ENCODE results near the gene TMEM231.
"Not testable (repeated sequence)": the region's sequence is repeated elsewhere in the genome, so short reads cannot be mapped to it uniquely, and the experiment has no call there.

TMEM231 gene

DNA sequence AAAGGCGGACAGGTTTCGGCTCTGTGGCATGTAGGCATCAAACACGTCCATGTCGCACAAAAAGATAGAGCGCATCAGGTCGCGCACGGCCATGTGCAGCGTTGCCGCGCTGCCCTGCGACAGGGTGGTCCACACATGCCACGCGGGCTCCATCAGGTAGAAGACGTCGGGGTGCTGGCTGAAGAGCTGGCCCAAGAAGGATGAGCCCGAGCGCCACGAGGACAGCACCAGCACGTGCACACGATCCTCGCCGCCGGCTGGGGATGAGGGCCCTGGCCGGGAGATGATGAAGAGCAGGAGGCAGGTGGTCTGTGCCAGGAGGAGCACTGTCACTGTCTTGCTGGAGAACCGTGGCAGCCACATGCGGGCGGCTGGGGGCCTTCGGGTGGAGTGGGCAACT is 26.1 kb downstream of the TMEM231 start:
- no peak for DNase-seq

DNA sequence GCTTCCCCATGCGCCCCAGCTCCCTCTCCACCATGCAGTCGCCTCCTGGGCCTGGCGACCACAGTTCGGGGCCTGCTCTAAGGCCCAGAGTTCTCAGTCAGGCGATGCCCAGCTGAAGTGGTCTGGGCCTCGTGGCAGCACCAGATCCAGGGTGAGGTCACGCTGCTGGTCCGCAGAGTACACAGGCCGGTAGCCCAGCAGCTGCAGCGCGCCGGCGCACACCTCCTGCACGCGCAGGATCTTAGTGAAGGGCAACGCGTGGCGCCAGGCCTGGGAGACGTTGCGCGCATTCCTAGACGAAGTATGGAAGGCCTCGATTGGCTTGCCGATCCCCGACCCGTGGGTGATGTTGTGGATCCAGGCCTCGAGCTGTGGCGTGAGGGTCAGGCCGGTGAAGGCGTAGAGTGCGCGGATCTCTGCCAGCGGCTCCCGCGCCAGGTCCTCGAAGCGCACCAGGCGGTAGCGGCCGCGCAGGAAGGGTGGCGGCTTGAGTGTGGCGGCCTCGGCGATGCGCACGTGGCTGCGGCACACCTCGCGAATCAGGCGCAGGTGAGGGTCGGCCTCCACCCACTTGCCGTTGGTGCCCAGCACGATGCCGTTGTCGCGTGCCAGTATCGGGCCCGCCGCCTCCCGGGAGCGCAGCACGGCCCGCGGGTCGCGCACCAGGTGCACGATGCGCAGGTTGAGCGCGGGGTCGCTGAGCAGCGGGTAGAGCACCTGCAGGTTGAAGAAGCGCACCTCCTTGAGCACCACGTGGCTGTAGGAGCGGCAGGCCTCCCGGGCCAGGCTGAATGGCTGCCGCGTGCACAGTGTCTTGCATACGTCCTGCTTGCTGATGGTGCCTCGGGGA is 26.8 kb downstream of the TMEM231 start:
- no peak for DNase-seq

- no peak for DNase-seq
Measured at GRCh38 chr16:75527825-75528299, 28.2 kb downstream of the TMEM231 start.

GRCh38 chr16:75526032-75526790 is 29.8 kb downstream of the TMEM231 start:
- DNase-seq: no peak

DNA sequence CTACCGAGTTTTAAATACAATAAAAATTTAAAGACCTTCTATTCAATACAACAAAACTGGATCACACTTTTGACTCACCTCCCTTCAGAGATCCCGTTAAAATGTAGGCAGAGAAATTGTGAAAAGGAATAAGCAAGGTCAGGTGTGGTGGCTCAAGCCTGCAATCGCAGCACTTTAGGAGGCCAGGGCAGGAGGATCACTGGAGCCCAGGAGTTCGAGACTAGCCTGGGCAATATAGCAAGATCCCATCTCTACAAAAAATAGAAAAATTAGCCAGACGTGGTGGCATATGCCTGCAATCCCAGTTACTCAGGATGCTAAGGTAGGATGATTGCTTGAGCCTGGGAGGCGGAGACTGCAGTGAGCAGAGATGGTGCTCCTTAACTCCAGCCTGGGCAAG is 36.9 kb downstream of the TMEM231 start:
- no peak for DNase-seq

- peak; percentile 52 to 65 for DNase-seq
Measured at GRCh38 chr16:75516189-75516966, 39.7 kb downstream of the TMEM231 start.

GRCh38 chr16:75514296-75514695 is 41.8 kb downstream of the TMEM231 start:
- DNase-seq: no peak

DNA sequence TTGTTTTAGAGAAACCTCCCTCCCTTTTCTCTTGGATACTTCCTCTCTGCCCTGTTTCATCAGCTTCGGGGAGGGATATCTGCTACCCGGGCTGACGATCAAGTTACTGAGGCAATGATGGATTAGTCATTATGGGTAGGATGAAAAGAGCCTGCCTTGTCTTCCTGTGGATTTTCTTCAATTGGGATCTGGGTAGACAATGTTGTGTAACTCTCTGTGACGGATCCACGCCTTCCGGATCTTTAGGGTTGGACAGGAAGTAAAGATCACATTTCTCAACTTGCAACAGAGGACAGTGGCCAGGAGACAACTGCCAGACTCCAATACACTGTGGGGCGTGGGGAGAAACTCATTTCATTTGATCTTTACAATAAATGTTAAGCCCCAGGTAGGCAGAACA is 49.5 kb downstream of the TMEM231 start:
- no peak for DNase-seq

DNA sequence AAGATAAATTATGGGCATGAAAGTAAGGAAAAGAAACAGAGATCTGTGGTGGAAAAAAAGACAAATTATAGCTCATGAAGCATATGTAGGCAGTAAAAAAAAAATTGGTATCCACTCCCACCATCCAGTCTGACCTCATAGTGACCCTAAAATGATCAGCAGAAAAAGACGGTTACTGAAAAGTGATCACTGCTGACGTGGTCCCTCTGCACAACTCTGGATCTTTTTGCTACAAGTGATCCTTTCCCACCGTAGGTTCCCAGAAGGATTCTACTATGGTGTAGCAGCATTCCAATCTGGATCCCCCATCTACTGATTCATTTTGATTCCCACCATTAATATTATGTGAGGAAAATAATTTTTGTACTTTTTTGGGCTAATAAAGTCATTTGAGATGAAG is 49.9 kb downstream of the TMEM231 start:
- DNase-seq: no peak

DNA sequence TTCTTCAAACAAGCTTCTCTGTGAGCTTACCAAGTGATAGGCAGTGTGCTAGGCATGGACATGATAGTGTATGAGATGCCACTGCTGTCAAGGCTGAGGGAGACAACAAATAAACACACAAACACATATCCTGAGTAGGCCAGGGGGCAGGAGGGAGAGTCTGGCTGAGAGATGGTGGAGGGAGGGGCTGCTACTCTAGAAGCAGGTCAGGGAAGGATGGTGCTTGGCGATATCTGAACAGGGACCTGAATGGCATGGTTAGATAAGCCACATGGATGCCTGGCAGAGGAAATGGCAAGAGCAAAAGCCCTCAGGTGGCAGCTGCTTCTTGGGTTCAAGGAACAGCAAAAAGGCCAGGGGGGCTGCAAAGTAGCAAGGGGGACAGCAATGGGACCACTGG is 52.3 kb downstream of the TMEM231 start:
- DNase-seq: no peak

- no peak for DNase-seq
Measured at GRCh38 chr16:75502916-75503605, 53.0 kb downstream of the TMEM231 start.

- DNase-seq: not testable (repeated sequence)
Measured at GRCh38 chr16:75501820-75502219, 54.2 kb downstream of the TMEM231 start.

- DNase-seq: no peak
Measured at GRCh38 chr16:75501359-75501758, 54.7 kb downstream of the TMEM231 start.

DNA sequence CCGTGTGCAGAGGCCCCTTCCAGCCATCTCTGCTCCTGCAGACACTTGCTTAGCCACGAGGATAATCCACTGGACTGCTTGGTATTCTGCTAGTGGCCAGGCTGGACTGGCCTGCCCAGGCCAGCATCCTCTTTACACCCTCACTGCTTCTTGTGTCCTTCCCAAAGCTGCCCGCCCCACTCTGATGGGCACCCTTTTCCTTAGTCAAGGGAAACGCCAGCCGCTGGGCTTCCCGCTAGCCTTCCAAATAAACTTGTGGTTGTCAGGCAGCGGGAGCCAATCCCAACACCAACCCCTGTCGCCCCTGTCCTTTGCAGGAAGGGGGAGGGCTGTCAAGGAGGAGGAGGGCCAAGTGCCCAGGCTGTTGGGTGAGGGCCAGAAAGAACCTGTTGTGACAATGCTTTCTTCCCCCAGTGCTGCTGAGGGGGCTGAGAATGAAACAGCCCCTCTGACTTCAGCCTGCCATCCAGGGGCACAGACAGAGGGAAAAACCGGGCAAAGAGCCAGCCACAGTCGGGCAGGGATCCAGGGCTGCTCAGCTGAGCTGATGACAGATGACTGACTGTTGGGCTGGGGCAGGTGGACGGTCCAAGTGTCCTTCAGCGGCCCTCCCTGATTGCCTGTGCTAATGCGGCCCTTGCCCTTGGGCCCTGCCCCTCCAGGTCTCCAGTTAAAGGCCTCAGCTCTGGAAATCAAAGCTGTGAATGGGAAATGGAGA is 57.3 kb downstream of the TMEM231 start:
- DNase-seq: not testable (repeated sequence)

- no peak for DNase-seq
Measured at GRCh38 chr16:75497558-75497957, 58.5 kb downstream of the TMEM231 start.

DNA sequence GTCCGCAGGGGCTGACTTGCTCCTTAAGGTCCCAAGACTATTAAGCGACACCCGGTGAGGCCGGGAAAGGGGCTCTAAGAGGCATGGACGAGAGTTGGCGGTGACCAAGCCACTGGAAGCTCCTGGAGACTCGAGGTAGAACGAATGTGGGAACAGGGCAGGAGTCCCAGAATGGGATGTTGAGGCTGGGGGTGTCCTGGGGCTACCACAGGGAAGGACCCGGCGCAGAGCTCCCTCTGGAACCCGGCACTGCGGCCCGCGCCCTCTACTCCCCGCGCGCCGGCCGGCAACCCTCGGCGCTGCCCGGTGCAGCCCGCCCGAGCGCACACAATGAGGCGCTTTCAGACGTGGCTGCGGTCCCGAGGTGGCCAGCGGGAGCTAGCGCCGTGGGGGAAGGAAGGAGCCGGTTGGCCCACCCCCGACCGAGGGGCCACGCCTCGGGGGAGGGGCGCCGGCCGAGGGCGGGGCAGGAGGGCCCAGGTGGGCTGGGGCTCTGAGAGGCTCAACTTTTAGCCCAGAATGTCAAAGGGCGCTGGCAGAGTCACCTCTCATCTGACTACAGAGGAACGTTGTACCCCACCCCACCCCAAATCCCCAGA is 60.9 kb downstream of the TMEM231 start, which contains the start of gene CHST6:
Gene CHST6 (minus strand): TSS at position 366 of the 599 bp plus-strand sequence. CDS start 15,613 bp downstream, outside the sequence.
- peak; percentile 37 to 55 for DNase-seq

- DNase-seq: no peak
Measured at GRCh38 chr16:75494661-75495075, 61.4 kb downstream of the TMEM231 start.

DNA sequence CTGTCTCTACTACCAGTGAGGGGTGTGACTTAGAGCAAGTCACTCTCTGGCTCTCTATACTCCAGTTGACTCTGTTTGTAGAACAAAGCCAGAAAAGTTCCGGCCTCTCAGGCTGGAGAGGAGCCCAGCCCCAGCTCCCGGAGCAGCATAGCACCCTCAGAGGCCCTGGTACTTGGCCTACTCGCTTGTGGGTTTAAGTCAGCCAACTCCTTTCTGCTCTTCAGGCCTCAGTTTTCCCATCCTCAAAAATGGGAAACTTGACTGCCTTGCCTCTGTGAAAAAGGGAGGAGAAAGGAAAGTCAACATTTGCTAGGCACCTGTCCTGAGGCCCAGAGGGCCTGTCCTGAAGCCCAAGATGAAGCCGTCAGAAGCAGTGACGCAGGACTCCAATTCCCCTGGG is 61.9 kb downstream of the TMEM231 start:
- no peak for DNase-seq

- no peak for DNase-seq
Measured at GRCh38 chr16:75491876-75492275, 64.2 kb downstream of the TMEM231 start.

DNA sequence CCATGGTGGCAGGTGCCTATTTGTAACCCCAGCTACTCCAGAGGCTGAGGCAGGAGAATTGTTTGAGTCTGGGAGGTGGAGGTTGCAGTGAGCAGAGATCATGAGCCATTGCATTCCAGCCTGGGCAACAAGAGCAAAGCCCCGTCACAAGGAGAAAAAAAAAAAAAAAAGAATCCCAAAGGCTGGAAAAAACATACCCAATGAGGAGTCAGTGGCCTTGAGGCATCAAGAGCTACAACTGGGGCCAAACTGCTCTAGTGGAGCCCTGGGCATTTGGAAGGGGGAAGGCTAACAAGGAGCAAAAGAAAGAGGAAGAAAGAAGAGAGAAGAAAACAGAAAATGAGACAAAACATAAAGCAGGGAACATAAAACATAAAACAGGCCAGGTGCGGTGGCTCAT is 67.7 kb downstream of the TMEM231 start:
- DNase-seq: no peak

Measured in activated T-cell treated with anti-CD3 and anti-CD28 coated beads, Interleukin-2, amount 50 U/mL, for 48 hours (primary cell).